GM19463 (cell line): ENCODE results near the gene FCGR3B.
"Not testable (repeated sequence)": the region's sequence is repeated elsewhere in the genome, so short reads cannot be mapped to it uniquely, and the experiment has no call there.

ENCODE experiments used
- ATAC-seq: cut with Tn5 transposase; IDR thresholded peaks from one replicate; pipeline ENCODE4 v1.9.1; 2021; ENCODE audit warnings: mild to moderate bottlenecking, moderate library complexity; ENCODE audit not compliant: unreplicated experiment

FCGR3B gene

GRCh38 chr1:161639203-161639602 is 8.2 kb upstream of the FCGR3B start:
- not testable (repeated sequence) for ATAC-seq

DNA sequence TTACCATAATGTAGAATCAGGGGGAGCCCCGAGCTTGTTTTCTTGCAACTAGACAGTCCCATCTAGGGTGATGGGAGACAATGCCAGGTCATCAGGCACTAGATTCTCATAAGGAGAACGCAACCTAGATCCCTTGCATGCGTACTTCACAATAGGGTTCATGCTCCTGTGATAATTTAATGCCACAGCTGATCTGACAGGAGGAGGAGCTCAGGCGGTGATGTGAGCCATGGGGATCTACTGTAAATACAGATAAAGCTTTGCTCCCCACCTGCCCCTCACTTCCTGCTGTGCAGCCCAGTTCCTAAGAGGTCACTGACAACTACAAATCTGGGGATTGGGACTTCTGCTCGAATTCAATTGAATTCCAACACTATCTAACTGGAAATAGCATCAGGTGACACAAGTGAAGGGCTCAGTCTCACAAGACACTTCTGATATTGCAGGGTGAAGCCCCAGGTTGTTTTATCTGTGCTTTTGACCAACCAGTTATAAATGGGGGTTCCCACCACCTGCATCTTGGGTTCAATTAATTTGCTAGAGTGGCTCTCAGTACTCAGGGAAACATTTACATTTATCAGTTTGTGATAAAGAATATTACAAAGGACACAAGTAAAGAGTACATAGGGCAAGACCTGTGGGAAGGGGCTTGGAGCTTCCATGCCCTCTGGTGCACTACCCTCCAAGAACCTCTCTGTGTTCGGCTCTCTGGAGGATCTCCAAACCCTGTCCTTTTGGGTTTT is 7.4 kb upstream of the FCGR3B start:
- ATAC-seq: not testable (repeated sequence)

DNA sequence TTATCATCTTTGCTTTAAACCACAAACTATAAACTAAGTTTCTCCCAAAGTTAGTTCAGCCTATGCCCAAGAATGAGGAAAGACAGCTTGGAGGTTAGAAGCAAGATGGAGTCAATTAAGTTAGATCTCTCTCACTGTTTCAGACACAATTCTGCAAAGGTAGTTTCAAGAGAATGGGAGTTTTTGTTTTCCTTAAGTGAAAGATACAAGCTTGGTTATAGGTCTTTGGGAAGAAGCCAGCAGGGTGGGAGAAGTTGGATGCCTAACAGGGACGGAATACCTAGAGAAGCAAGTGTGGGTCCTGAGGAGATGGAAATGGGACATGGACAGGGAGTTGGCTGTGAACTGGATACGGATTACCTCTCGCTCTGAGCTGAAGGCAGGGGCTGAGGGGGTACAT is 6.0 kb upstream of the FCGR3B start:
- not testable (repeated sequence) for ATAC-seq

- not testable (repeated sequence) for ATAC-seq
Observed at GRCh38 chr1:161636189-161636782, 5.3 kb upstream of the FCGR3B start.

DNA sequence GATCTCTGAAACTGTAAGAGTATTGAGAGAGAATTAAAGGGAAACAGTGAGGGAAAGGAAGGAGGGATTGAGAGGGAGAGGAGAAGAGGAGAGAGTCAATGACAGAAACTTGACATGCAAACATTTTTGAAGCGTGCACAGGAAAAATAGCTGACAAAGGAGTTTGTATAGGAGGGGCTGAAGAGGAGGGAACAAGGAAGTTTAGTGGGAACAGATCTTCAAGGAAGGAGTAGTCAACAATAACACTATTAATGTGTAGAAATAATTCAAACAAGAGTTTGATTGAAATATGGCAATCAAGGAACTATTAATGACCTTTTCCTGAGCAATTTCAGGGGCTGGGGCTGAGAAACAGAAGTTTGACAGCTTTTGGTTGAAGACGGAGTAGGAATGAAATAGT is 4.0 kb upstream of the FCGR3B start:
- not testable (repeated sequence) for ATAC-seq

DNA sequence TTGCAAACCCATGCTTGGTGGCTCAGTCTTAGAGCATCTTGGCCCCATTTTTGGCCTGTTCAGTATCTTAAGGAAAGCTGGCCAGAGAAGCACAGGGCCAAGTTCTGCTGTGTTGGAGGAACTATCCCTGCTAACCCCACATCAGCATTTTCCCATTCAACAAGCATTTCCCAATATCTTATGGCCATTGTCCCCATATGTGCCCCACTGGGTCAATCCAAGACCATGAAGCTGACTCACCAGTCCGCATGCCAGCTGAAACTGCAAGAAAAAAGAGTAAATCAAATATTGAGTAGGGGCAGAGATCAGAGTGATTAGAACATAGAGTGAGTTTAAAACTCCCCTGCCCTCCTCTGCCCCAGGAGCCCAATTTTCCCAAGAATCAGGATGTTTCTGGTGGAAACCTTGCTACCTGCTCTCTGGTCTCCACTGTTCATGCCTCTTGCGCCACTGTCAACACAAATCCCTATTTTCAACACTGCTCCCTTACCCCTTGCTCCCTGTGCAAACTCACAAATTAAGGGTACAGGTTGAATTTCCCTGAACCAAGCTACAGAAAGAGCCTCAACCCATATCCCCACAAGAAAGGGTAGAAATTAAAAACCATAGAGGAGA is 741 bp downstream of the FCGR3B start:
- ATAC-seq: not testable (repeated sequence)

- ATAC-seq: not testable (repeated sequence)
Observed at GRCh38 chr1:161626445-161627146, 4.4 kb downstream of the FCGR3B start.

- ATAC-seq: not testable (repeated sequence)
Observed at GRCh38 chr1:161624605-161625004, 6.4 kb downstream of the FCGR3B start.

GRCh38 chr1:161623401-161624051 is 7.5 kb downstream of the FCGR3B start:
- ATAC-seq: peak; percentile 43

- peak; percentile 24 for ATAC-seq
Observed at GRCh38 chr1:161622054-161622453, 8.9 kb downstream of the FCGR3B start.

GRCh38 chr1:161621181-161622000 is 9.6 kb downstream of the FCGR3B start:
- peak; percentile 54 for ATAC-seq

DNA sequence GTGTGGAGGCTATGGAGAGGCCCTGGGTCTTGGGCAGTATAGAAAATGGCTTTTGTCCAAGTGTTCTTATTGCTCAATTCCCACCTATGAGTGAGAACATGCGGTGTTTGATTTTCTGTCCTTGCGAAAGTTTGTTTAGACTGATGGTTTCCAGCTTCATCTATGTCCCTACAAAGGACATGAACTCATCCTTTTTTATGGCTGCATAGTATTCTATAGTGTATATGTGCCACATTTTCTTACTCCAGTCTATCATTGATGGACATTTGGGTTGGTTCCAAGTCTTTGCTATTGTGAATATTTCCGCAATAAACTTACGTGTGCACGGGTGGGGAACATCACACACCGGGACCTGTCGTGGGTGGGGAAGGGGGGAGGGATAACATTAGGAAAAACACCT is 10.6 kb downstream of the FCGR3B start:
- not testable (repeated sequence) for ATAC-seq

DNA sequence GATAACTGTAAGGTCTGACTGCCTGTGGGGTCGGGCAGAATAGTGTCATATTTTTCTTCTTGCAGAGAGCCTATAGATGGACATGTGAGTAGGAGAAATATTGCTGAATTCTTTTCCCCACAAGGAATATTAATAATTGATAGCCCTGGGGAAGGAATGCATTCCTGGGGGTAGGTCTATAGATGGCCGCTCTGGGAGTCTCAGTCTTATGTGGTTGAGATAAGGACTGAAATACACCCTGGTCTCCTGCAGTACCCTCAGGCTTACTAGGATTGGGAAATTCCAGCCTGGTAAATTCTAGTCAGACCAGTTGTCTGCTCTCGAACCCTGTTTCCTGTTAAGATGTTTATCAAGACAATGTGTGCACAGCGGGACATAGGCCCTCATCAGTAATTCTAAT is 12.5 kb downstream of the FCGR3B start:
- not testable (repeated sequence) for ATAC-seq

GRCh38 chr1:161616417-161616816 is 14.6 kb downstream of the FCGR3B start:
- ATAC-seq: not testable (repeated sequence)

- not testable (repeated sequence) for ATAC-seq
Observed at GRCh38 chr1:161613142-161613514, 17.8 kb downstream of the FCGR3B start.

DNA sequence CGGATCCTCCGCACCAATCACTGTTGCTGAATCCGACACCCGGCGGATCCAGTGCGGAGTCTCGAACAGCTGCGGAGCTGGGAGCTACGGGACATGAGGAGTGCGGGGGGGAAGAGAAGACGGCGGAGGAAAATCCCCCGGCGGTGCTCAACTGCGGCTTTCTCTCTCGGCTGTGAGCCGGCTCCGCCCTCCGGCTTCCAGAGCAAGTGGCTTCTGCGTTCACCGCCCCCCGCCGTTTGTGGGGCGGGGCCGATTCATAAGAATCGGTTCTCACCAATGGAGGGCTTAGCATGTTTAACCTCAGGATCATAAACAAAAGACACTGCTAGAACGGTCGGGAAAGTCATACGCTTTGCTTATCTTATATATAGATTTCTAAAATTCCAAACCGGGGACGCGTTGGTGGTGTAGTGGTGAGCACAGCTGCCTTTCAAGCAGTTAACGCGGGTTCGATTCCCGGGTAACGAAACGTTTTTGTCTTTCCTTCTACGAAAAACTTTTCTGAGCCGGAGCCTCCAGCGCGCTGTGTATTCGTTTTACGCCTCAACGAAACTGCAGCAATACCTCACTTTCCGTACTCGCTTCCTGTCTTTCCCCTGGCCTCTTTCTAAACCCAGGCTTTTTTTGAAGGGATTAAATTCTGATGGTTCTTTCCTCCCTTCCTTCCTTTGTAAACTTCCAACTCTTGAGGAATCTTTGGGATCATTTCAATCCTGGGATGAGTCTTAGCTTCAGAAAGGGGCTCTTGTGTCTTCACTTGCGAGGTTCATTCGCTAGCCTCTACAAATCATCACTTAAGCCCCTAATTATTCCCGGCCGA is 18.4 kb downstream of the FCGR3B start:
- peak; percentile 87 for ATAC-seq

GRCh38 chr1:161611866-161612321 is 19.1 kb downstream of the FCGR3B start:
- ATAC-seq: not testable (repeated sequence)

DNA sequence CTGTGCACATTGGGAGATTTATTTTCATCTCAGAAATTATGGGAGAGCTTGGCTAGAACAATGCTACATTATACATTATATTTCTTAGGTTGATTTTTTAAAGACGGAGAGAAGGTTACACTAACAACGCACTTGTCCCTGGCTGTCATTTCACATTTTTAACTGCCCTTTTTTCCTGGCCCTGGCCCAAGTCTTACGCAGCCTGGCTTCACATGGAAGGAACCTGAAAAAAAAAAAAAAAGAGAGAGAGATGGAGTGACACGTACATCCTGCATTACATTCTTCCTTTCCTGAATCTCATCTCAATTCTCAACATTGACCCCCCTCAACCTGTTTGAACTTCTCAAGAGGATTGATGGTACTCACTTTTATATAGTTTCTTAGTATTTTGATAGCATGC is 20.8 kb downstream of the FCGR3B start:
- not testable (repeated sequence) for ATAC-seq
